ENCODE data around the gene CERK. TPM values are rescaled to one million over a fixed set of nuclear protein-coding genes. Genes with fewer than 3 reads are reported as not detected.

The CERK gene
- total and polyA plus RNA-seq, 7 experiments from 2014 or later: 40.4 to 138 (median 67.5) TPM

GRCh38 chr22:46655861-46656608, 82.0 kb downstream of the CERK start:
- CTCF ChIA-PET: no interaction called here

DNA sequence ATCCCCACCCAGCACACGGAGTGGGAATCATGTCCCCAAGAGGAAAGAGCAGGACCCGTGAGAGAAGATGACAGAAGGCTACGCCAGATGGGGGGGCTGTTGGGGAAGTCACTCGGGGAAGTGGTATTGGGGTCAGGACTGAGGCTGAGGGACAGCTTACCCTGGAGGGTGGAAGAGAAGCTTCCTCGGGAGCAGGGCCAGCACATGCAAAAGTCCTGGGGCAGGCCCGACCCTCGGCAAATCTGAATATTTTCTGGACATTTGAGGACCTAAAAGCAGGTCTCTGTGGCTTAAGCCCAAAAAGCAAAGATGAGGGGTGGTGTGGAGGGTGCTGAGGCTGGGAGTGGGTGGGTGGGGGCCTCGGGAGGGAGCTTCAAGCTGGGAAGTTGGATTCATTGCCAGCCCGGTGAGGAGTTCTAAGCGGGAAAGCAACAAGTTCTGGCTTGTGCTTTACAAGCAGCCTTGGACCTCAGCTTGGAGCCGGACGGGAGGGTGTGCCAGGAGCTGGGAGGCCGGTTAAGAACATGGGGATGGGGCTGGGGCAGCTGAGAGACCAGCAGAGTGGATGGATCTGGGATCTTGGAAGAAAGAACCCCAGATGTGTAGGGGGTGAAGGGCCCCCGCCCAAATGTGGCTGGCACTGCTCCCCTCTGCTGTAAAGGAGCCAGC, 83.0 kb downstream of the CERK start:
- POLR2A ChIA-PET: no interaction called here
- DNase-seq: no peak
- no peak overlapping the region for H3K4me3 Mint-ChIP-seq
- ATAC-seq: no peak
- H3K36me3 ChIP-seq (ENCODE audit: control insufficient read depth in 2 of 3, insufficient read depth in 3 of 3, low read length in 3 of 3): no peaks in the 10 kb centered on the region
- peak overlapping the region in 1 of 9 donors; percentile 55 for H3K27ac Mint-ChIP-seq
- no peaks in the 10 kb centered on the region for H3K27me3 ChIP-seq (ENCODE audit: control insufficient read depth in 2 of 2, insufficient read depth in 2 of 2, low read length in 2 of 2)
- no peaks in the 10 kb centered on the region for H3K9me3 ChIP-seq (ENCODE audit: control insufficient read depth in 2 of 3, low read length in 3 of 3)
- H3K9me3 Mint-ChIP-seq: peaks cover 0 to 1% (median 0%) of the 10 kb centered on the region in 11 donors
- intact Hi-C loops (cut with micrococcal nuclease): no loop called here
- H3K4me1 ChIP-seq (ENCODE audit: control insufficient read depth in 2 of 2, insufficient read depth in 2 of 2, low read length in 2 of 2): peaks cover 2 to 3% of the 10 kb centered on the region in 2 donors
- no peaks in the 10 kb centered on the region for H3K27me3 Mint-ChIP-seq
- CTCF ChIA-PET: no interaction called here
- no peak overlapping the region for H3K4me3 ChIP-seq (ENCODE audit: low read length)
- peaks cover 11 to 22% (median 16%) of the 10 kb centered on the region in 7 donors for H3K4me1 Mint-ChIP-seq
- no peak overlapping the region for H3K27ac ChIP-seq (ENCODE audit: low read depth, low read length)
- peaks cover 0 to 2% (median 0%) of the 10 kb centered on the region in 5 donors for H3K36me3 Mint-ChIP-seq

More at GRCh38 chr22:46655861-46656608, 82.0 kb downstream of the CERK start:
- no peaks in the 10 kb centered on the region for H3K27me3 ChIP-seq (ENCODE audit: control insufficient read depth in 2 of 2, insufficient read depth in 2 of 2, low read length in 2 of 2)
- no peak overlapping the region for H3K4me3 Mint-ChIP-seq
- intact Hi-C loops (cut with micrococcal nuclease): no loop called here
- peaks cover 6 to 9% of the 10 kb centered on the region in 2 donors for H3K4me1 ChIP-seq (ENCODE audit: control insufficient read depth in 2 of 2, insufficient read depth in 2 of 2, low read length in 2 of 2)
- no peaks in the 10 kb centered on the region for H3K27me3 Mint-ChIP-seq
- no peaks in the 10 kb centered on the region for H3K36me3 ChIP-seq (ENCODE audit: control insufficient read depth in 2 of 3, insufficient read depth in 3 of 3, low read length in 3 of 3)
- POLR2A ChIA-PET: no interaction called here
- H3K4me3 ChIP-seq (ENCODE audit: low read length): no peak overlapping the region
- H3K27ac ChIP-seq (ENCODE audit: low read depth, low read length): no peak overlapping the region
- H3K9me3 ChIP-seq (ENCODE audit: control insufficient read depth in 2 of 3, low read length in 3 of 3): no peaks in the 10 kb centered on the region
- DNase-seq (no peak), ATAC-seq (no peak)
- peaks cover 0 to 1% (median 0%) of the 10 kb centered on the region in 11 donors for H3K9me3 Mint-ChIP-seq
- peaks cover 21 to 30% (median 26%) of the 10 kb centered on the region in 7 donors for H3K4me1 Mint-ChIP-seq
- no peak overlapping the region for H3K27ac Mint-ChIP-seq
- H3K36me3 Mint-ChIP-seq: peaks cover 0 to 4% (median 0%) of the 10 kb centered on the region in 5 donors

- no peaks in the 10 kb centered on the region for H3K27me3 ChIP-seq (ENCODE audit: control insufficient read depth in 2 of 2, insufficient read depth in 2 of 2, low read length in 2 of 2)
- Mint-ChIP-seq H3K36me3 (peaks cover 0 to 4% (median 0%) of the 10 kb centered on the region in 5 donors), H3K9me3 (peaks cover 0 to 2% (median 0%) of the 10 kb centered on the region in 11 donors), H3K4me3 (no peak overlapping the region), H3K4me1 (peaks cover 9 to 24% (median 14%) of the 10 kb centered on the region in 7 donors), H3K27ac (peak overlapping the region in 1 of 9 donors; percentile 55), H3K27me3 (no peaks in the 10 kb centered on the region)
- H3K36me3 ChIP-seq (ENCODE audit: control insufficient read depth in 2 of 3, insufficient read depth in 3 of 3, low read length in 3 of 3): no peaks in the 10 kb centered on the region
- ChIA-PET POLR2A (interaction anchor here (0.6 kb wide), 1 partner anchor 334 kb away, joined by 4 read pairs; no protein-coding TSS in a partner anchor), CTCF (no interaction called here)
- H3K9me3 ChIP-seq (ENCODE audit: control insufficient read depth in 2 of 3, low read length in 3 of 3): no peaks in the 10 kb centered on the region
- DNase-seq: no peak
- intact Hi-C loops (cut with micrococcal nuclease): no loop called here
- no peak overlapping the region for H3K4me3 ChIP-seq (ENCODE audit: low read length)
- no peak overlapping the region for H3K27ac ChIP-seq (ENCODE audit: low read depth, low read length)
- no peaks in the 10 kb centered on the region for H3K4me1 ChIP-seq (ENCODE audit: control insufficient read depth in 2 of 2, insufficient read depth in 2 of 2, low read length in 2 of 2)
- ATAC-seq: no peak
Measured at GRCh38 chr22:46654426-46654825, 83.6 kb downstream of the CERK start.

- POLR2A ChIA-PET: no interaction called here
Measured at GRCh38 chr22:46653596-46653995, 84.5 kb downstream of the CERK start.

DNA sequence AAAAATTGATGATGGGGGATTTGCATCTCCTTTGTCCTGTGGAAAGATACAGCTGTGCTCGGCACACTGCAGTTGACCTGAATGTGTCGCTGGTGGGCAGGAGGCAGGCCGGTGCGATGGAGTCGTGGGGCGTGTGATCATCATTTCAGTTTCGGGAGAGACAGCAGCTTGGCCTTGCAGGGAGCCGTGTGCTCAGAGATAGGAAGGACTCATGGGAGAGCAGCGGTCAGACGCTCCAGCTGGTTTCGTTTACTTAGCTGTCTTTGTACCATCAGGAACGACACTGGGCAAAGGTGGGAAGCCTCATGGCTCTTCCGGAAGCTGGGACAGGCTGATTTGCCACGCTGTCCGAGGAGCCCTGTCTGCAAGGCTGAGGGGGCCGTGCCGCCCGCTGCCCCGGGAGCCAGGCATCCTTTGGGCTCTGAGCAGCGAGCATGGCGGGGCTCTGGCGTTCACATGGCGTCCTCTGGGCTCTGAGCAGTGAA, 85.2 kb downstream of the CERK start:
- no peaks in the 10 kb centered on the region for H3K27me3 ChIP-seq (ENCODE audit: control insufficient read depth in 2 of 2, insufficient read depth in 2 of 2, low read length in 2 of 2)
- H3K4me1 ChIP-seq (ENCODE audit: control insufficient read depth in 2 of 2, insufficient read depth in 2 of 2, low read length in 2 of 2): no peaks in the 10 kb centered on the region
- intact Hi-C loops (cut with micrococcal nuclease): no loop called here
- Mint-ChIP-seq H3K4me3 (peak overlapping the region in 1 of 10 donors; percentile 53), H3K27ac (peak overlapping the region in 2 of 9 donors; percentile 38 to 41), H3K9me3 (peaks cover 0 to 7% (median 0%) of the 10 kb centered on the region in 11 donors), H3K27me3 (no peaks in the 10 kb centered on the region), H3K36me3 (peaks cover 0 to 8% (median 0%) of the 10 kb centered on the region in 5 donors), H3K4me1 (peaks cover 9 to 29% (median 17%) of the 10 kb centered on the region in 7 donors)
- no peaks in the 10 kb centered on the region for H3K36me3 ChIP-seq (ENCODE audit: control insufficient read depth in 2 of 3, insufficient read depth in 3 of 3, low read length in 3 of 3)
- ChIA-PET POLR2A (no interaction called here), CTCF (no interaction called here)
- ATAC-seq (no peak), DNase-seq (no peak)
- H3K4me3 ChIP-seq (ENCODE audit: low read length): no peak overlapping the region
- H3K27ac ChIP-seq (ENCODE audit: low read depth, low read length): no peak overlapping the region
- H3K9me3 ChIP-seq (ENCODE audit: control insufficient read depth in 2 of 3, low read length in 3 of 3): no peaks in the 10 kb centered on the region

More at GRCh38 chr22:46653596-46653995, 84.5 kb downstream of the CERK start:
- no peaks in the 10 kb centered on the region for H3K36me3 ChIP-seq (ENCODE audit: control insufficient read depth in 2 of 3, insufficient read depth in 3 of 3, low read length in 3 of 3)
- ATAC-seq (peak; percentile 13), DNase-seq (peak in 1 of 9 donors; percentile 54)
- intact Hi-C loops (cut with micrococcal nuclease): no loop called here
- H3K27me3 ChIP-seq (ENCODE audit: control insufficient read depth in 2 of 2, insufficient read depth in 2 of 2, low read length in 2 of 2): no peaks in the 10 kb centered on the region
- peaks cover 9 to 24% (median 15%) of the 10 kb centered on the region in 7 donors for H3K4me1 Mint-ChIP-seq
- no peak overlapping the region for H3K27ac ChIP-seq (ENCODE audit: low read depth, low read length)
- peaks cover 0 to 4% (median 0%) of the 10 kb centered on the region in 5 donors for H3K36me3 Mint-ChIP-seq
- peaks cover 0 to 2% (median 0%) of the 10 kb centered on the region in 11 donors for H3K9me3 Mint-ChIP-seq
- H3K27me3 Mint-ChIP-seq: no peaks in the 10 kb centered on the region
- no peaks in the 10 kb centered on the region for H3K9me3 ChIP-seq (ENCODE audit: control insufficient read depth in 2 of 3, low read length in 3 of 3)
- CTCF ChIA-PET: no interaction called here
- no peak overlapping the region for H3K4me3 Mint-ChIP-seq
- H3K4me1 ChIP-seq (ENCODE audit: control insufficient read depth in 2 of 2, insufficient read depth in 2 of 2, low read length in 2 of 2): no peaks in the 10 kb centered on the region
- H3K4me3 ChIP-seq (ENCODE audit: low read length): no peak overlapping the region
- H3K27ac Mint-ChIP-seq: peak overlapping the region in 1 of 9 donors; percentile 60

- DNase-seq: no peak
- Histone ChIP-seq H3K4me3 (ENCODE audit: low read length) (no peak overlapping the region), H3K27ac (ENCODE audit: low read depth, low read length) (no peak overlapping the region), H3K27me3 (ENCODE audit: control insufficient read depth in 2 of 2, insufficient read depth in 2 of 2, low read length in 2 of 2) (no peaks in the 10 kb centered on the region), H3K36me3 (ENCODE audit: control insufficient read depth in 2 of 3, insufficient read depth in 3 of 3, low read length in 3 of 3) (no peaks in the 10 kb centered on the region), H3K9me3 (ENCODE audit: control insufficient read depth in 2 of 3, low read length in 3 of 3) (no peaks in the 10 kb centered on the region), H3K4me1 (ENCODE audit: control insufficient read depth in 2 of 2, insufficient read depth in 2 of 2, low read length in 2 of 2) (no peaks in the 10 kb centered on the region)
- ChIA-PET POLR2A (no interaction called here), CTCF (interaction anchor here (0.8 kb wide), 1 partner anchor 96 kb away, joined by 3 read pairs; no protein-coding TSS in a partner anchor)
- H3K4me3 Mint-ChIP-seq: peak overlapping the region in 1 of 10 donors; percentile 53
- H3K27me3 Mint-ChIP-seq: no peaks in the 10 kb centered on the region
- peaks cover 0 to 11% (median 0%) of the 10 kb centered on the region in 5 donors for H3K36me3 Mint-ChIP-seq
- peaks cover 0 to 8% (median 0%) of the 10 kb centered on the region in 11 donors for H3K9me3 Mint-ChIP-seq
- no peak for ATAC-seq
- intact Hi-C loops (cut with micrococcal nuclease): no loop called here
- peak overlapping the region in 1 of 9 donors; percentile 65 for H3K27ac Mint-ChIP-seq
- peaks cover 9 to 29% (median 18%) of the 10 kb centered on the region in 7 donors for H3K4me1 Mint-ChIP-seq
Measured at GRCh38 chr22:46652081-46652846, 85.8 kb downstream of the CERK start.

All from naive thymus-derived CD4-positive, alpha-beta T cell (primary cell).